HCT116 (cell line): ENCODE data around the gene VASH2. TPM values are rescaled to one million over a fixed set of nuclear protein-coding genes. Genes with fewer than 3 reads are reported as not detected.

Experiments used
- ATAC-seq: fragments of 200-7000 bp; cut with Tn5 transposase; 2 replicates; pipeline ENCODE4 v1.9.1; 2020; ENCODE audit warnings: mild to moderate bottlenecking, moderate library complexity
- BruUV-seq: library from RNA; stranded (reverse); fragments of 400-500 nt; replicated peaks from 2 replicates; lab custom pipeline; 2021; lab: Mats Ljungman, UMichigan
- CTCF ChIA-PET: fragments of 300-600 bp; sonication (Branson Sonifier 250); formaldehyde crosslinking; loops from one replicate; lab custom pipeline; 2021; ENCODE audit warnings: antibody characterized with exemption; lab: Charles Lee
- POLR2A ChIA-PET: fragments of 300-600, 350-600 bp; sonication (Branson Sonifier 250); formaldehyde crosslinking; loops from one replicate; lab custom pipeline; 2021; ENCODE audit warnings: antibody characterized with exemption; lab: Charles Lee
- RAD21 ChIA-PET, 2 experiments: fragments of 300-600 bp; sonication (Branson Sonifier 250); formaldehyde crosslinking; loops; one replicate each; lab custom pipeline; 2023; ENCODE audit warnings: low total read pairs in 2 of 2; ENCODE audit not compliant: uncharacterized antibody in 2 of 2, unreplicated experiment in 2 of 2, low non-redundant PET in 1 of 2; lab: Charles Lee
- DNase-seq: peaks from one replicate; pipeline ENCODE4 v3.0.0-alpha.2; 2010; ENCODE audit warnings: low read depth, low spot score
- H2AFZ ChIP-seq: fragments of 200-600 bp; shearing (Covaris generic), sonication (generic); 2 replicates; pipeline ENCODE4 v1.6.1; 2017; ENCODE audit warnings: low read depth, mixed run types, mixed read lengths, antibody characterized with exemption, low read length; ENCODE audit not compliant: poor library complexity, severe bottlenecking
- H3K27ac ChIP-seq: 2 replicates; pipeline ENCODE4 v1.5.1; 2012; ENCODE audit warnings: low read depth, low read length
- H3K27me3 ChIP-seq: fragments of 200-600 bp; sonication (generic); 2 replicates; pipeline ENCODE4 v1.6.1; 2016; ENCODE audit warnings: mixed run types, low read length, mixed read lengths; ENCODE audit not compliant: insufficient read depth
- H3K36me3 ChIP-seq, 2 experiments: fragments of 200-500 bp in 1 of 2; fragments of 200-600 bp in 1 of 2; sonication (Bioruptor generic) in 1 of 2; sonication (generic) in 1 of 2; 2 replicates each; pipeline versions ENCODE4 v1.5.1 to v1.6.1; 2014 to 2016; ENCODE audit warnings: low read length in 2 of 2, inconsistent platforms in 1 of 2, mixed read lengths in 1 of 2, mixed run types in 1 of 2; ENCODE audit not compliant: insufficient read depth in 2 of 2, control insufficient read depth in 1 of 2
- H3K4me1 ChIP-seq, 2 experiments: fragments of 200-600 bp in 1 of 2; sonication (generic) in 1 of 2; 2 replicates each; pipeline versions ENCODE4 v1.5.1 to v1.6.1; 2012 to 2017; ENCODE audit warnings: low read length in 2 of 2, inconsistent platforms in 1 of 2, mild to moderate bottlenecking in 1 of 2, mixed read lengths in 1 of 2, mixed run types in 1 of 2, moderate library complexity in 1 of 2; ENCODE audit not compliant: insufficient read depth in 2 of 2, control insufficient read depth in 1 of 2
- H3K4me2 ChIP-seq: fragments of 200-600 bp; sonication (generic); 2 replicates; pipeline ENCODE4 v1.6.1; 2017; ENCODE audit warnings: mixed run types, low read length, mixed read lengths
- H3K4me3 ChIP-seq, 2 experiments: fragments of 200-600 bp in 1 of 2; sonication (generic) in 1 of 2; replicated peaks in 1 of 2; 2 replicates each; pipeline ENCODE4 v1.5.1; 2011 to 2016; ENCODE audit warnings: low read length in 2 of 2, control low read depth in 1 of 2, low read depth in 1 of 2, mild to moderate bottlenecking in 1 of 2, mixed read lengths in 1 of 2, mixed run types in 1 of 2
- H3K79me2 ChIP-seq: fragments of 200-600 bp; sonication (generic); 2 replicates; pipeline ENCODE4 v1.6.1; 2017; ENCODE audit warnings: mild to moderate bottlenecking, mixed run types, low read length, moderate library complexity, mixed read lengths; ENCODE audit not compliant: insufficient read depth
- H3K9ac ChIP-seq: fragments of 200-600 bp; sonication (generic); 2 replicates; pipeline ENCODE4 v1.6.1; 2016; ENCODE audit warnings: low read length, mixed read lengths
- H3K9me2 ChIP-seq: fragments of 200-600 bp; sonication (generic), shearing (Covaris generic); 2 replicates; pipeline ENCODE4 v1.6.1; 2017; ENCODE audit warnings: mixed run types, mild to moderate bottlenecking, moderate library complexity; ENCODE audit not compliant: insufficient read depth
- H3K9me3 ChIP-seq, 2 experiments: fragments of 200-500 bp in 1 of 2; fragments of 200-600 bp in 1 of 2; sonication (Bioruptor generic) in 1 of 2; sonication (generic) in 1 of 2; 2 replicates each; pipeline ENCODE4 v1.6.1; 2014 to 2017; ENCODE audit warnings: low read length in 2 of 2, mixed read lengths in 2 of 2, inconsistent platforms in 1 of 2, low read depth in 1 of 2, mild to moderate bottlenecking in 1 of 2, mixed run types in 1 of 2, moderate library complexity in 1 of 2; ENCODE audit not compliant: control insufficient read depth in 1 of 2, insufficient read depth in 1 of 2
- H4K20me1 ChIP-seq: fragments of 200-600 bp; sonication (generic), shearing (Covaris generic); 2 replicates; pipeline ENCODE4 v1.6.1; 2017; ENCODE audit warnings: mixed run types, mild to moderate bottlenecking, moderate library complexity; ENCODE audit not compliant: insufficient read depth
- CBX3 ChIP-seq: IDR thresholded peaks from 2 replicates; pipeline ENCODE4 v1.6.1; 2012; ENCODE audit warnings: low read depth
- CEBPB ChIP-seq: IDR thresholded peaks from 2 replicates; pipeline ENCODE4 v1.6.1; 2012; ENCODE audit warnings: low read depth
- CTCF ChIP-seq, 3 experiments: fragments of 200-600 bp in 1 of 3; sonication (generic) in 1 of 3; IDR thresholded peaks in 2 of 3; conservative IDR thresholded peaks in 1 of 3; 2 replicates each; pipeline ENCODE4 v1.5.1; 2012 to 2017; ENCODE audit warnings: low read depth in 2 of 3, low read length in 2 of 3, antibody characterized with exemption in 1 of 3, borderline replicate concordance in 1 of 3, control low read depth in 1 of 3, mild to moderate bottlenecking in 1 of 3, mixed read lengths in 1 of 3, mixed run types in 1 of 3, moderate library complexity in 1 of 3; ENCODE audit not compliant: insufficient read depth in 1 of 3
- EGR1 ChIP-seq: IDR thresholded peaks from 2 replicates; pipeline ENCODE4 v1.6.1; 2012; ENCODE audit warnings: low read depth
- ELF1 ChIP-seq: IDR thresholded peaks from 2 replicates; pipeline ENCODE4 v1.6.1; 2012; ENCODE audit warnings: low read depth, borderline replicate concordance
- EZH2 ChIP-seq: fragments of 200-600 bp; sonication (generic); IDR thresholded peaks from 2 replicates; pipeline ENCODE4 v1.6.1; 2017; ENCODE audit warnings: antibody characterized with exemption, mixed run types
- EZH2phosphoT487 ChIP-seq: fragments of 200-600 bp; IDR thresholded peaks from 2 replicates; pipeline ENCODE4 v1.6.1; 2018; ENCODE audit warnings: antibody characterized with exemption, borderline replicate concordance
- JUND ChIP-seq: IDR thresholded peaks from 2 replicates; pipeline ENCODE4 v1.6.1; 2012
- POLR2A ChIP-seq: IDR thresholded peaks from 2 replicates; pipeline ENCODE4 v1.7.0; 2011; ENCODE audit warnings: borderline replicate concordance; ENCODE audit not compliant: insufficient read depth, insufficient read length; ENCODE audit errors: extremely low read depth
- POLR2AphosphoS5 ChIP-seq: IDR thresholded peaks from 2 replicates; pipeline ENCODE4 v1.6.1; 2011; ENCODE audit warnings: mild to moderate bottlenecking, low read depth, low read length, moderate library complexity
- RAD21 ChIP-seq: IDR thresholded peaks from 2 replicates; pipeline ENCODE4 v1.6.1; 2012; ENCODE audit warnings: low read depth, mild to moderate bottlenecking
- REST ChIP-seq: IDR thresholded peaks from 2 replicates; pipeline ENCODE4 v1.6.1; 2012; ENCODE audit warnings: low read depth
- SP1 ChIP-seq: IDR thresholded peaks from 2 replicates; pipeline ENCODE4 v1.6.1; 2012; ENCODE audit warnings: low read depth
- SRF ChIP-seq: IDR thresholded peaks from 2 replicates; pipeline ENCODE4 v1.6.1; 2012; ENCODE audit warnings: low read depth
- TCF7L2 ChIP-seq: IDR thresholded peaks from 2 replicates; pipeline ENCODE4 v1.7.0; 2011; ENCODE audit warnings: borderline replicate concordance, inconsistent platforms; ENCODE audit not compliant: insufficient read depth, insufficient read length; ENCODE audit errors: extremely low read depth
- YY1 ChIP-seq: IDR thresholded peaks from 2 replicates; pipeline ENCODE4 v1.6.1; 2011; ENCODE audit warnings: low read length, low read depth, moderate library complexity, mild to moderate bottlenecking; ENCODE audit not compliant: insufficient replicate concordance; ENCODE audit errors: extremely low read depth
- ZBTB33 ChIP-seq: IDR thresholded peaks from 2 replicates; pipeline ENCODE4 v1.6.1; 2011; ENCODE audit warnings: mild to moderate bottlenecking, low read length, moderate library complexity; ENCODE audit not compliant: insufficient replicate concordance; ENCODE audit errors: extremely low read depth
- ZFX ChIP-seq: fragments of 450-650 bp; IDR thresholded peaks from 2 replicates; pipeline ENCODE4 v1.6.1; 2017
- ZNF274 ChIP-seq: fragments of 200-500 bp; sonication (Bioruptor generic); IDR thresholded peaks from 2 replicates; pipeline ENCODE4 v1.6.1; 2014; ENCODE audit warnings: mild to moderate bottlenecking, low read depth, low read length, inconsistent platforms
- intact Hi-C: fragments of 100-400 bp; cut with micrococcal nuclease; formaldehyde crosslinking; loops from 2 replicates; pipeline ENCODE4 v1.10.0; 2022
- total RNA-seq: library from RNA; stranded (reverse); gene quantifications from one replicate; pipeline ENCODE4 v1.2.1, GENCODE V29; 2021; ENCODE audit not compliant: unreplicated experiment

VASH2 gene
- total RNA-seq, 1 experiment from 2014 or later, result 5.7 TPM

GRCh38 chr1:212917858-212918257 lies 32.5 kb upstream of the VASH2 start:
- ATAC-seq (no peak), DNase-seq (no peak)
- no peak overlapping the region for H3K27ac ChIP-seq
- no peaks in the 10 kb centered on the region for H3K4me1 ChIP-seq
- no peak overlapping the region for H3K9ac ChIP-seq
- no peaks in the 10 kb centered on the region for H3K9me2 ChIP-seq
- ChIA-PET RAD21 (no interaction called here), CTCF (no interaction called here), POLR2A (no interaction called here)
- intact Hi-C loops, result no loop called here
- no peaks in the 10 kb centered on the region for H4K20me1 ChIP-seq
- H3K9me3 ChIP-seq, result no peaks in the 10 kb centered on the region
- H2AFZ ChIP-seq, result no peak overlapping the region
- H3K36me3 ChIP-seq, result no peaks in the 10 kb centered on the region
- TF ChIP-seq CBX3, result no peak
- no peak for TF ChIP-seq SP1
- TF ChIP-seq ELF1, result no peak
- TF ChIP-seq SRF, result no peak
- TF ChIP-seq CTCF (IDR thresholded peaks at IDR 0.05 in 2 of 3, conservative IDR thresholded peaks at IDR 0.05 in 1 of 3; ENCODE audit: borderline replicate concordance in 1 of 3, insufficient read depth in 1 of 3, low read depth in 2 of 3, low read length in 2 of 3), result no peak
- no peak for TF ChIP-seq ZFX
- no peak for TF ChIP-seq POLR2AphosphoS5
- no peak for TF ChIP-seq POLR2A
- TF ChIP-seq CEBPB, result no peak
- TF ChIP-seq REST, result no peak
- no peak for TF ChIP-seq EZH2
- no peak for TF ChIP-seq JUND
- no peak for TF ChIP-seq EZH2phosphoT487
- no peak for TF ChIP-seq RAD21
- TF ChIP-seq EGR1, result no peak
- no peak for TF ChIP-seq ZNF274
- TF ChIP-seq ZBTB33, result no peak
- no peak for TF ChIP-seq YY1
- no peak for TF ChIP-seq TCF7L2
- H3K27me3 ChIP-seq, result no peaks in the 10 kb centered on the region
- no peak overlapping the region for H3K4me3 ChIP-seq
- no TSS peak for BruUV-seq
- H3K79me2 ChIP-seq, result no peaks in the 10 kb centered on the region
- no peak overlapping the region for H3K4me2 ChIP-seq
